GM12874 (cell line): ENCODE data around the gene ZC2HC1C.

Experiments used
- TF ChIP-seq, protein P1 (sequence below): IDR thresholded peaks from 2 replicates; pipeline ENCODE4 v1.5.1; 2011; ENCODE audit warnings: low read depth, mild to moderate bottlenecking, control low read depth, low read length, moderate library complexity; ENCODE audit not compliant: insufficient read depth

The ZC2HC1C gene

DNA sequence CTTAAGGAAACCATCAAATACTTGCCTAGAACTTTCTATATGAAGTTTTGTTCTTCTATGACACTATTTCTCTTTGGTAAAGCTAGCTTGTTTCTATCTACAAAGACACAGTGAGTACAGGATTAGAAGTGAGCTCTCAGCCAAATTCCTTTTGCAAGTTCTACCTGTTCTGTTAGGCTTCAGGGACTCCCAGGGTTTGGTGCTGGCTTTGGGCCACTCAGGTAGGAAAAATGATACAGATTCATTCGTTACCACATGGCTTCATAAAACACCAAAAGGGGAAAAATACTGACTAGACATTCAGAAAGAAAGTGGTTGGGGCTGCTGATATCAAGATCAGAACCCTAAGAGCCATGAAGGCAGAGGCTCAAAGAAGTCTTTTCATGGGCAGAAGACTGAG is 13.8 kb downstream of the ZC2HC1C start:
- TF ChIP-seq, protein P1, sequence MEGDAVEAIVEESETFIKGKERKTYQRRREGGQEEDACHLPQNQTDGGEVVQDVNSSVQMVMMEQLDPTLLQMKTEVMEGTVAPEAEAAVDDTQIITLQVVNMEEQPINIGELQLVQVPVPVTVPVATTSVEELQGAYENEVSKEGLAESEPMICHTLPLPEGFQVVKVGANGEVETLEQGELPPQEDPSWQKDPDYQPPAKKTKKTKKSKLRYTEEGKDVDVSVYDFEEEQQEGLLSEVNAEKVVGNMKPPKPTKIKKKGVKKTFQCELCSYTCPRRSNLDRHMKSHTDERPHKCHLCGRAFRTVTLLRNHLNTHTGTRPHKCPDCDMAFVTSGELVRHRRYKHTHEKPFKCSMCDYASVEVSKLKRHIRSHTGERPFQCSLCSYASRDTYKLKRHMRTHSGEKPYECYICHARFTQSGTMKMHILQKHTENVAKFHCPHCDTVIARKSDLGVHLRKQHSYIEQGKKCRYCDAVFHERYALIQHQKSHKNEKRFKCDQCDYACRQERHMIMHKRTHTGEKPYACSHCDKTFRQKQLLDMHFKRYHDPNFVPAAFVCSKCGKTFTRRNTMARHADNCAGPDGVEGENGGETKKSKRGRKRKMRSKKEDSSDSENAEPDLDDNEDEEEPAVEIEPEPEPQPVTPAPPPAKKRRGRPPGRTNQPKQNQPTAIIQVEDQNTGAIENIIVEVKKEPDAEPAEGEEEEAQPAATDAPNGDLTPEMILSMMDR = no peak

- TF ChIP-seq, protein P1 = no peak
These were observed 15.1 kb downstream of the ZC2HC1C start for GRCh38 chr14:75084513-75084912.

DNA sequence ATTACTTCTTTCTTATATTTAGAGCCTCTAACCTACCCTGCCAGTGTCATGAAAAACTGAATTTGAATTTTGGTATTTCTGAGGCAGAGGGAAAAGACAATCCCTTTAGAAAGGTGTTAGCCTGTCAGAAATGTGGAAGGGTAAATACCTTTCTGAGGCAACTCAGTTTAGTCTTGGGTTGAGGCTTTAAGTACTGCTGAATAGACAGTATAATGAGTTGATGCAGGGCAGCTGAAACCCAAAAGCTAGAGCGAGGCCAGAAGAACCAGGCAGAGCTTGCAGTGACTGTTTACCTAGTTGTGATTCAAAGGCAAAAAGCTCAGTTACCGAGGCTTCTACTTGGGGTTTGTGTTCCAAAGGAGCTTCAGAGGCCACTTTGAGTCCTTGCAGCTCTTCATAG is 18.7 kb downstream of the ZC2HC1C start:
- TF ChIP-seq, protein P1 = no peak

DNA sequence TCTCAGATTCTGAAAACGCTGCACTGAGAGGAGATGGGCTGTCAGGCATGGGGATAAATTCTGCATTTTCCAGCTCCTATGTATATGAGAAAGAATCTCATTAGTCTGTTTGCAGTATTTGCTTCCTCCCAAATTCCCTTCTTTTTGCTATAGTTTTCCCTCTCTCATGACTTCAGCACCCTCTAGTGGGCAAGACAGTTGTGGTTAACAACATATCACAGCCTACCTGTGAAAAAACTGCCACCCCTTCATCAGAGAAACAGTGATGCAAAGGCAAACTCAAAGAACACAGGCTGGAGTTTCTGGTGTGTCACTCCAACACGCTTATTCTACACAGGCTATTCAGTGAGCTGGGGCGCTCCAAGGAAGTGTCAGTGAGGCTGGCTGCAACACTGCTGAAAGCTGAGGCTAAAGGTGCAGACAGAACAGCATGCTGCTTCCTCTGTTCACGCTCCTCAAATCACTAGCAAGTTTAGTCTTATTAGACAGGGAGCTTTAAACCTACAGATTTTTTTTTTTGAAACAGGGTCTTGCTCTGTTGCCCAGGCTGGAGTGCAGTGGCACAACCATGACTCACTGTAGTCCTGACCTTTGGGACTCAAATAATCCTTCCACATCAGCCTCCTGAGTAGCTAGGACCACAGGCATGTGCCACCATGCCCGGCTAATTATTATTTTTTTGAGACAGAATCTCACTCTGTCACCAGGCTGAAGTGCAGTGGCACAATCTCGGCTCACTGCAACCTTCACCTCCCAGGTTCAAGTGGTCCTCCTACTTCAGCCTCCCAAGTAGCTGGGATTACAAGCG is 19.3 kb downstream of the ZC2HC1C start:
- TF ChIP-seq, protein P1 = peak; percentile 51

GRCh38 chr14:75090353-75090752 is 20.9 kb downstream of the ZC2HC1C start:
- TF ChIP-seq, protein P1 = no peak

DNA sequence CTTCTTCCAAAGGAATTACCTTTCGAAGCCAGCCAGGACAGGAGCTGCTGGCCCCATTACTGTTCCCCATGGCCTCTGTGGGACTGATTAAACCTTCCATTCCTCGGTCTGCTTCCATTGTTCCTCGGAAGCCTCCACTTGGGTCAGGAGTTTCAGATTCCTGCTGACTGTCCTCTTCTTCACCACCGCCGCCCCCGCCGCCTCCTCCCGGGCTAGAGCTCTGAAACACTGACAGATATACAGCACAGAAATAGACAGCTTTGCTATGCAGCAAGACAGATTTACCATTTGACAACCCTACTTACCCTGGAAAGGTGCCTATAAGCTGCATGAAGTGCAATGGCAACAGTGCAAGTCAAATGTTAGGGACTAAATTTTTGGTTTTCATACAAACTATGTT is 21.8 kb downstream of the ZC2HC1C start:
- TF ChIP-seq, protein P1 = no peak

DNA sequence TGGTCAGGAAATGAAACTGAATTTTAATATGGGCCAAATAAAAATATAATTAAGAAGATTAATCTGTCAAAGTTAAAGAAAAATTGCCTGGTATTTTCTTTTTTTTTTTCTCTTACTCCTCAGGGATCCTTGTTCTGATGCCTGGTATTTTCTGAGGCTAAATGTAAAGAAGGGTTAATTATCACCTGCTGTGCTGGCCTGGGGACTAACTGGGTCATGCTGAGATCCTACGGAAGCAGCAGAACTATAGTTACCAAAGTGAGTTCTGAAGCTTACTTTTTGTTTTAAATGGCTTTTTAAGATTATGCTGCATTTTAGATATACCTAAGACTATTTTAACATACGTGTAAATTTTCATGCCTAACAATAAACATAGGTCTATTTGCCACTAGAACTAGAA is 23.3 kb downstream of the ZC2HC1C start:
- TF ChIP-seq, protein P1 = no peak

GRCh38 chr14:75094896-75095295 is 25.5 kb downstream of the ZC2HC1C start:
- TF ChIP-seq, protein P1 = no peak
